ENCODE measurements around the gene ARHGAP19. TPM values are rescaled to one million over a fixed set of nuclear protein-coding genes. Genes with fewer than 3 reads are reported as not detected.

The ARHGAP19 gene
- total and polyA plus RNA-seq, 9 of the 15 experiments (the other 6 are each of a cell fraction or from before 2014, with no cell fraction given) = 14.8 to 49.5 (median 26.8) TPM

DNA sequence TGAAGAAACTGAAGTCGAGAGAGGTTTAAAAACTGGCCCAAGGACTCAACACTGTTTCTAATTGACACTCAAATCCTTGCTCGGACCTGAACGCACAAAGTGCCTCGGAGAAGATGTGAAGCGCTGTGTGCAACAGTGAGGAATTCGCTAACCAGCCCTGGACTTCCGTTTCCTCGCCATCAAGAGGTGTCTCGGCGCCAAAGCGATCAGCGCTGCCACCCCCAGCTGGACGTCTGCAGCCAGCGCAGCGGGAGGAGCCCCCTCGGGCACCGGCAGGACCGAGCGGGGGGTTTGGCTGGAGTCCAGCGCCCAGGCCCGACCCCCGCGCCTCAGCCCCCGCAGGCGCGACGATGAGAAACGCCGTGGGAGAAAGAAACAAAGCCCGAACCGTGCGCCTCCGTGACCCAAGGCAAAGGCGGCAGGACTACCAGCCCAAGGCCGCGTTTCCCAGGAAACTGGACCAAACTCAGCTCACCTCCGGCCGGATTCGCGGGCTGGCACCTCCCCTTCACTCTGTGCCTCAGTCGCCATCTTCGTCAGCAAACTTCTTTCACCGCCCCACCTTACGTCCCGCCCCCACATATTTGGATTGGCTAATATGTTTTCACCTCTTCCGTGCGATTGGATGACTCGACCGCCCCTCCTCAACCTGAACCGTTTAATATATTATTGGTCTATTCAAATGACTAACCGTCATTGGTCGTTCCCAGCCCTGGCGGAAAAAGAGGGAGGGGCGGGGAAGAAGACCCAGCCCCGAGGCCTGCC is at the start of gene ARHGAP19 (continued):
- peak; percentile 90 for TF ChIP-seq ASH1L (IDR thresholded peaks at IDR 0.05; ENCODE audit: borderline replicate concordance, low read depth, partially characterized antibody)
- TF ChIP-seq ZNF311 (CRISPR knock-in tag; IDR thresholded peaks at IDR 0.05) = no peak
- TF ChIP-seq, protein P1, sequence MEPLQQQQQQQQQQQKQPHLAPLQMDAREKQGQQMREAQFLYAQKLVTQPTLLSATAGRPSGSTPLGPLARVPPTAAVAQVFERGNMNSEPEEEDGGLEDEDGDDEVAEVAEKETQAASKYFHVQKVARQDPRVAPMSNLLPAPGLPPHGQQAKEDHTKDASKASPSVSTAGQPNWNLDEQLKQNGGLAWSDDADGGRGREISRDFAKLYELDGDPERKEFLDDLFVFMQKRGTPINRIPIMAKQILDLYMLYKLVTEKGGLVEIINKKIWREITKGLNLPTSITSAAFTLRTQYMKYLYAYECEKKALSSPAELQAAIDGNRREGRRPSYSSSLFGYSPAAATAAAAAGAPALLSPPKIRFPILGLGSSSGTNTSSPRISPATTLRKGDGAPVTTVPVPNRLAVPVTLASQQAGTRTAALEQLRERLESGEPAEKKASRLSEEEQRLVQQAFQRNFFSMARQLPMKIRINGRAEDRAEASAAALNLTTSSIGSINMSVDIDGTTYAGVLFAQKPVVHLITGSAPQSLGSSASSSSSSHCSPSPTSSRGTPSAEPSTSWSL (CRISPR knock-in tag; IDR thresholded peaks at IDR 0.05; ENCODE audit: borderline replicate concordance) = no peak
- no peak for TF ChIP-seq LEF1 (IDR thresholded peaks at IDR 0.05)
- TF ChIP-seq, protein P2, sequence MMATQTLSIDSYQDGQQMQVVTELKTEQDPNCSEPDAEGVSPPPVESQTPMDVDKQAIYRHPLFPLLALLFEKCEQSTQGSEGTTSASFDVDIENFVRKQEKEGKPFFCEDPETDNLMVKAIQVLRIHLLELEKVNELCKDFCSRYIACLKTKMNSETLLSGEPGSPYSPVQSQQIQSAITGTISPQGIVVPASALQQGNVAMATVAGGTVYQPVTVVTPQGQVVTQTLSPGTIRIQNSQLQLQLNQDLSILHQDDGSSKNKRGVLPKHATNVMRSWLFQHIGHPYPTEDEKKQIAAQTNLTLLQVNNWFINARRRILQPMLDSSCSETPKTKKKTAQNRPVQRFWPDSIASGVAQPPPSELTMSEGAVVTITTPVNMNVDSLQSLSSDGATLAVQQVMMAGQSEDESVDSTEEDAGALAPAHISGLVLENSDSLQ (IDR thresholded peaks at IDR 0.05) = peak; percentile 98
- no peak for TF ChIP-seq CBX5 (IDR thresholded peaks at IDR 0.05; ENCODE audit: borderline replicate concordance, low read depth)
- TF ChIP-seq ZNF589 (CRISPR knock-in tag; IDR thresholded peaks at IDR 0.05; ENCODE audit: low read depth) = no peak
- TF ChIP-seq, protein P3, sequence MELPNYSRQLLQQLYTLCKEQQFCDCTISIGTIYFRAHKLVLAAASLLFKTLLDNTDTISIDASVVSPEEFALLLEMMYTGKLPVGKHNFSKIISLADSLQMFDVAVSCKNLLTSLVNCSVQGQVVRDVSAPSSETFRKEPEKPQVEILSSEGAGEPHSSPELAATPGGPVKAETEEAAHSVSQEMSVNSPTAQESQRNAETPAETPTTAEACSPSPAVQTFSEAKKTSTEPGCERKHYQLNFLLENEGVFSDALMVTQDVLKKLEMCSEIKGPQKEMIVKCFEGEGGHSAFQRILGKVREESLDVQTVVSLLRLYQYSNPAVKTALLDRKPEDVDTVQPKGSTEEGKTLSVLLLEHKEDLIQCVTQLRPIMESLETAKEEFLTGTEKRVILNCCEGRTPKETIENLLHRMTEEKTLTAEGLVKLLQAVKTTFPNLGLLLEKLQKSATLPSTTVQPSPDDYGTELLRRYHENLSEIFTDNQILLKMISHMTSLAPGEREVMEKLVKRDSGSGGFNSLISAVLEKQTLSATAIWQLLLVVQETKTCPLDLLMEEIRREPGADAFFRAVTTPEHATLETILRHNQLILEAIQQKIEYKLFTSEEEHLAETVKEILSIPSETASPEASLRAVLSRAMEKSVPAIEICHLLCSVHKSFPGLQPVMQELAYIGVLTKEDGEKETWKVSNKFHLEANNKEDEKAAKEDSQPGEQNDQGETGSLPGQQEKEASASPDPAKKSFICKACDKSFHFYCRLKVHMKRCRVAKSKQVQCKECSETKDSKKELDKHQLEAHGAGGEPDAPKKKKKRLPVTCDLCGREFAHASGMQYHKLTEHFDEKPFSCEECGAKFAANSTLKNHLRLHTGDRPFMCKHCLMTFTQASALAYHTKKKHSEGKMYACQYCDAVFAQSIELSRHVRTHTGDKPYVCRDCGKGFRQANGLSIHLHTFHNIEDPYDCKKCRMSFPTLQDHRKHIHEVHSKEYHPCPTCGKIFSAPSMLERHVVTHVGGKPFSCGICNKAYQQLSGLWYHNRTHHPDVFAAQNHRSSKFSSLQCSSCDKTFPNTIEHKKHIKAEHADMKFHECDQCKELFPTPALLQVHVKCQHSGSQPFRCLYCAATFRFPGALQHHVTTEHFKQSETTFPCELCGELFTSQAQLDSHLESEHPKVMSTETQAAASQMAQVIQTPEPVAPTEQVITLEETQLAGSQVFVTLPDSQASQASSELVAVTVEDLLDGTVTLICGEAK (IDR thresholded peaks at IDR 0.05) = 0 out of 2 replicates have a peak, but pooled peaks have one; percentile 12
- TF ChIP-seq, protein P3 (CRISPR knock-in tag; IDR thresholded peaks at IDR 0.05) = no peak
- no peak for TF ChIP-seq NFE2L1 (tag; IDR thresholded peaks at IDR 0.05; ENCODE audit: borderline replicate concordance, low read depth)
- TF ChIP-seq CBFA2T2 (conservative IDR thresholded peaks at IDR 0.05) = no peak
- TF ChIP-seq, protein P4, sequence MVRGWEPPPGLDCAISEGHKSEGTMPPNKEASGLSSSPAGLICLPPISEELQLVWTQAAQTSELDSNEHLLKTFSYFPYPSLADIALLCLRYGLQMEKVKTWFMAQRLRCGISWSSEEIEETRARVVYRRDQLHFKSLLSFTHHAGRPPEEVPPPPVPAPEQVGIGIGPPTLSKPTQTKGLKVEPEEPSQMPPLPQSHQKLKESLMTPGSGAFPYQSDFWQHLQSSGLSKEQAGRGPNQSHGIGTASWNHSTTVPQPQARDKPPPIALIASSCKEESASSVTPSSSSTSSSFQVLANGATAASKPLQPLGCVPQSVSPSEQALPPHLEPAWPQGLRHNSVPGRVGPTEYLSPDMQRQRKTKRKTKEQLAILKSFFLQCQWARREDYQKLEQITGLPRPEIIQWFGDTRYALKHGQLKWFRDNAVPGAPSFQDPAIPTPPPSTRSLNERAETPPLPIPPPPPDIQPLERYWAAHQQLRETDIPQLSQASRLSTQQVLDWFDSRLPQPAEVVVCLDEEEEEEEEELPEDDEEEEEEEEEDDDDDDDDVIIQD (CRISPR knock-in tag; IDR thresholded peaks at IDR 0.05) = no peak
- TF ChIP-seq FUS (optimal IDR thresholded peaks at IDR 0.05; ENCODE audit: low read depth, low read length) = no peak
- TF ChIP-seq, protein P5, sequence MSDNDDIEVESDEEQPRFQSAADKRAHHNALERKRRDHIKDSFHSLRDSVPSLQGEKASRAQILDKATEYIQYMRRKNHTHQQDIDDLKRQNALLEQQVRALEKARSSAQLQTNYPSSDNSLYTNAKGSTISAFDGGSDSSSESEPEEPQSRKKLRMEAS (CRISPR knock-in tag; IDR thresholded peaks at IDR 0.05) = no peak

Data from K562 (cell line).